HEK293 (cell line): ENCODE data around the gene OGFOD1.
A peak's percentile ranks its signal among the peaks of the same experiment; 100 is the strongest.

Source experiments
- MZF1 ChIP-seq: fragments of 450-650 bp; formaldehyde crosslinking; IDR thresholded peaks from 2 replicates; pipeline ENCODE4 v1.5.1; 2017; ENCODE audit warnings: missing biosample characterization, missing genetic modification characterization, borderline replicate concordance
- RBAK ChIP-seq: fragments of 450-650 bp; formaldehyde crosslinking; IDR thresholded peaks from 2 replicates; pipeline ENCODE4 v1.5.1; 2016; ENCODE audit warnings: missing biosample characterization, missing genetic modification characterization
- YY1 ChIP-seq: fragments of 450-650 bp; formaldehyde crosslinking; IDR thresholded peaks from 2 replicates; pipeline ENCODE4 v1.5.1; 2018; ENCODE audit warnings: missing biosample characterization, missing genetic modification characterization
- ZBTB49 ChIP-seq: fragments of 450-650 bp; formaldehyde crosslinking; IDR thresholded peaks from 2 replicates; pipeline ENCODE4 v1.5.1; 2016; ENCODE audit warnings: missing biosample characterization, missing genetic modification characterization, low read depth
- ZEB2 ChIP-seq: fragments of 450-650 bp; formaldehyde crosslinking; IDR thresholded peaks from 2 replicates; pipeline ENCODE4 v1.5.1; 2016; ENCODE audit warnings: missing biosample characterization, missing genetic modification characterization
- ZFHX2 ChIP-seq: fragments of 450-650 bp; formaldehyde crosslinking; conservative IDR thresholded peaks from 2 replicates; pipeline ENCODE4 v1.5.1; 2016; ENCODE audit warnings: missing biosample characterization, missing genetic modification characterization
- ZFP69B ChIP-seq: fragments of 450-650 bp; formaldehyde crosslinking; IDR thresholded peaks from 2 replicates; pipeline ENCODE4 v1.5.1; 2016; ENCODE audit warnings: missing biosample characterization, missing genetic modification characterization
- ZNF132 ChIP-seq: fragments of 450-650 bp; formaldehyde crosslinking; IDR thresholded peaks from 2 replicates; pipeline ENCODE4 v1.5.1; 2017; ENCODE audit warnings: missing biosample characterization, missing genetic modification characterization, borderline replicate concordance
- ZNF140 ChIP-seq: fragments of 450-650 bp; formaldehyde crosslinking; IDR thresholded peaks from 2 replicates; pipeline ENCODE4 v1.5.1; 2016; ENCODE audit warnings: missing biosample characterization, missing genetic modification characterization
- ZNF202 ChIP-seq: fragments of 450-650 bp; formaldehyde crosslinking; IDR thresholded peaks from 2 replicates; pipeline ENCODE4 v1.5.1; 2016; ENCODE audit warnings: missing biosample characterization, missing genetic modification characterization, borderline replicate concordance
- ZNF248 ChIP-seq: fragments of 450-650 bp; formaldehyde crosslinking; IDR thresholded peaks from 2 replicates; pipeline ENCODE4 v1.5.1; 2017; ENCODE audit warnings: missing biosample characterization, missing genetic modification characterization
- ZNF37A ChIP-seq: fragments of 450-650 bp; IDR thresholded peaks from 2 replicates; pipeline ENCODE4 v1.5.1; 2018; ENCODE audit warnings: missing biosample characterization, missing genetic modification characterization
- ZNF449 ChIP-seq: fragments of 450-650 bp; formaldehyde crosslinking; IDR thresholded peaks from 2 replicates; pipeline ENCODE4 v1.5.1; 2017; ENCODE audit warnings: missing biosample characterization, mild to moderate bottlenecking, missing genetic modification characterization, moderate library complexity
- ZNF48 ChIP-seq: fragments of 450-650 bp; formaldehyde crosslinking; IDR thresholded peaks from 2 replicates; pipeline ENCODE4 v1.5.1; 2016; ENCODE audit warnings: missing biosample characterization, missing genetic modification characterization
- ZNF521 ChIP-seq: fragments of 450-650 bp; formaldehyde crosslinking; IDR thresholded peaks from 2 replicates; pipeline ENCODE4 v1.5.1; 2017; ENCODE audit warnings: missing biosample characterization, mild to moderate bottlenecking, missing genetic modification characterization
- ZNF529 ChIP-seq: fragments of 450-650 bp; formaldehyde crosslinking; IDR thresholded peaks from 2 replicates; pipeline ENCODE4 v1.5.1; 2017; ENCODE audit warnings: missing genetic modification characterization, missing biosample characterization; ENCODE audit not compliant: insufficient replicate concordance
- ZNF558 ChIP-seq: fragments of 450-650 bp; formaldehyde crosslinking; IDR thresholded peaks from 2 replicates; pipeline ENCODE4 v1.5.1; 2016; ENCODE audit warnings: missing biosample characterization, missing genetic modification characterization
- ZNF600 ChIP-seq: fragments of 450-650 bp; formaldehyde crosslinking; IDR thresholded peaks from 2 replicates; pipeline ENCODE4 v1.5.1; 2016; ENCODE audit warnings: missing biosample characterization, missing genetic modification characterization
- ZNF692 ChIP-seq: fragments of 450-650 bp; formaldehyde crosslinking; IDR thresholded peaks from 2 replicates; pipeline ENCODE4 v1.5.1; 2016; ENCODE audit warnings: missing biosample characterization, missing genetic modification characterization
- ZNF843 ChIP-seq: fragments of 450-650 bp; formaldehyde crosslinking; IDR thresholded peaks from 2 replicates; pipeline ENCODE4 v1.5.1; 2016; ENCODE audit warnings: missing biosample characterization, missing genetic modification characterization
- TF ChIP-seq, protein P1 (sequence below): fragments of 450-650 bp; formaldehyde crosslinking; IDR thresholded peaks from 2 replicates; pipeline ENCODE4; 2016; ENCODE audit warnings: missing biosample characterization, missing genetic modification characterization
- TF ChIP-seq, protein P2 (sequence below): fragments of 450-650 bp; formaldehyde crosslinking; IDR thresholded peaks from 2 replicates; pipeline ENCODE4 v1.5.1; 2016; ENCODE audit warnings: missing biosample characterization, missing genetic modification characterization
- TF ChIP-seq, protein P3 (sequence below): fragments of 450-650 bp; formaldehyde crosslinking; IDR thresholded peaks from 2 replicates; pipeline ENCODE4 v1.5.1; 2016; ENCODE audit warnings: missing biosample characterization, missing genetic modification characterization

The OGFOD1 gene

DNA sequence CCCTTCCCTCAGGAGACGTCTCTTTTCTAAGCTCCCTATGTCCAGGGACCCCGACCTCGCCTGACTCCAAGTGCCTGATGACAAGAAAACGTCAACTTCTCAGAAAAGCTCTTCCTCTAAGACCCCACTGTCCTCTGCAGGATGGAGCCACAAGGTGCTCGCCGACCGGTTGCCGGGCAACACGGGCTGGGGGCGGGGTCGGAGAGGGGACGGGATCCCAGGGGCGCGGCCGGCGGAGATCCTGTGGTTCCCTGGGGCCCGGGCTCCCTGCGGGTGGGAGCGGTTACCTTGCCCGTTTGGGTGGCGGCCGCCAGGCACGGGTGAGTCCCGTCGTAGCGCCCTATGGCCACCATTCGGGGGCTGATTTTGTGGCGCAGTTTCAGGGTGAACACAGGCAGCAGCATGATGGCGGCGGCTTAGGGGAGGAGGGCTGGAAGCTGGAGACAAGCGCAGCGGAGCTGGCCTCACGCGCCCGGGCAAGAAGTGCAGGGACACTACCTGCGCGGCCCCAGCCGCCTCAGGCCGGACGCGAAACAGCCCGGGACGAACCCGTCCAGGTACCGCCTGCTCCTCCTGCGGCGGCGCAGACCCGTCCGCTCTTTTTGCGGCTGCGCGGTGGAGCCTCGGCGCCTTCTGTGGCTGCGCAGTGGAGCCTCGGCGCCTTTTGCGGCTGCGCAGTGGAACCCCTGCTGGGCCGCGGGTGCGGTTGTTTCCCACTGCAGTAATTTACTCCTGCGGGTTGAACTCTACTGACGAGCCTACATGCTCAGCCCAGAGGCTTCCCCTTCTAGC is 68.3 kb downstream of the OGFOD1 start, which contains the start of gene BBS2 (continued):
- TF ChIP-seq ZNF248: no peak
- no peak for TF ChIP-seq ZNF558 (tag by site-specific recombination)
- peak; percentile 55; the same call in 1 of the 2 replicates for TF ChIP-seq YY1 (tag by site-specific recombination)
- 0 out of 2 replicates have a peak, but pooled peaks have one; percentile 65 for TF ChIP-seq ZNF843 (tag by site-specific recombination)
- TF ChIP-seq ZNF529 (tag by site-specific recombination): no peak
- TF ChIP-seq ZFP69B (tag by site-specific recombination): 0 out of 2 replicates have a peak, but pooled peaks have one; percentile 13
- TF ChIP-seq ZNF600 (tag by site-specific recombination): peak; percentile 79; the same call in 1 of the 2 replicates
- no peak for TF ChIP-seq ZNF202 (tag by site-specific recombination)
- TF ChIP-seq, protein P1, sequence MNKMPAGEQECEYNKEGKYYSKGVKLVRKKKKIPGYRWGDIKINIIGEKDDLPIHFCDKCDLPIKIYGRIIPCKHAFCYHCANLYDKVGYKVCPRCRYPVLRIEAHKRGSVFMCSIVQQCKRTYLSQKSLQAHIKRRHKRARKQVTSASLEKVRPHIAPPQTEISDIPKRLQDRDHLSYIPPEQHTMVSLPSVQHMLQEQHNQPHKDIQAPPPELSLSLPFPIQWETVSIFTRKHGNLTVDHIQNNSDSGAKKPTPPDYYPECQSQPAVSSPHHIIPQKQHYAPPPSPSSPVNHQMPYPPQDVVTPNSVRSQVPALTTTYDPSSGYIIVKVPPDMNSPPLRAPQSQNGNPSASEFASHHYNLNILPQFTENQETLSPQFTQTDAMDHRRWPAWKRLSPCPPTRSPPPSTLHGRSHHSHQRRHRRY (tag by site-specific recombination): no peak
- TF ChIP-seq, protein P2, sequence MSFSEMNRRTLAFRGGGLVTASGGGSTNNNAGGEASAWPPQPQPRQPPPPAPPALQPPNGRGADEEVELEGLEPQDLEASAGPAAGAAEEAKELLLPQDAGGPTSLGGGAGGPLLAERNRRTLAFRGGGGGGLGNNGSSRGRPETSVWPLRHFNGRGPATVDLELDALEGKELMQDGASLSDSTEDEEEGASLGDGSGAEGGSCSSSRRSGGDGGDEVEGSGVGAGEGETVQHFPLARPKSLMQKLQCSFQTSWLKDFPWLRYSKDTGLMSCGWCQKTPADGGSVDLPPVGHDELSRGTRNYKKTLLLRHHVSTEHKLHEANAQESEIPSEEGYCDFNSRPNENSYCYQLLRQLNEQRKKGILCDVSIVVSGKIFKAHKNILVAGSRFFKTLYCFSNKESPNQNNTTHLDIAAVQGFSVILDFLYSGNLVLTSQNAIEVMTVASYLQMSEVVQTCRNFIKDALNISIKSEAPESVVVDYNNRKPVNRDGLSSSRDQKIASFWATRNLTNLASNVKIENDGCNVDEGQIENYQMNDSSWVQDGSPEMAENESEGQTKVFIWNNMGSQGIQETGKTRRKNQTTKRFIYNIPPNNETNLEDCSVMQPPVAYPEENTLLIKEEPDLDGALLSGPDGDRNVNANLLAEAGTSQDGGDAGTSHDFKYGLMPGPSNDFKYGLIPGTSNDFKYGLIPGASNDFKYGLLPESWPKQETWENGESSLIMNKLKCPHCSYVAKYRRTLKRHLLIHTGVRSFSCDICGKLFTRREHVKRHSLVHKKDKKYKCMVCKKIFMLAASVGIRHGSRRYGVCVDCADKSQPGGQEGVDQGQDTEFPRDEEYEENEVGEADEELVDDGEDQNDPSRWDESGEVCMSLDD: no peak
- no peak for TF ChIP-seq MZF1 (tag by site-specific recombination)
- TF ChIP-seq, protein P3, sequence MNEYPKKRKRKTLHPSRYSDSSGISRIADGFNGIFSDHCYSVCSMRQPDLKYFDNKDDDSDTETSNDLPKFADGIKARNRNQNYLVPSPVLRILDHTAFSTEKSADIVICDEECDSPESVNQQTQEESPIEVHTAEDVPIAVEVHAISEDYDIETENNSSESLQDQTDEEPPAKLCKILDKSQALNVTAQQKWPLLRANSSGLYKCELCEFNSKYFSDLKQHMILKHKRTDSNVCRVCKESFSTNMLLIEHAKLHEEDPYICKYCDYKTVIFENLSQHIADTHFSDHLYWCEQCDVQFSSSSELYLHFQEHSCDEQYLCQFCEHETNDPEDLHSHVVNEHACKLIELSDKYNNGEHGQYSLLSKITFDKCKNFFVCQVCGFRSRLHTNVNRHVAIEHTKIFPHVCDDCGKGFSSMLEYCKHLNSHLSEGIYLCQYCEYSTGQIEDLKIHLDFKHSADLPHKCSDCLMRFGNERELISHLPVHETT (tag by site-specific recombination): no peak
- TF ChIP-seq RBAK (tag by site-specific recombination): no peak
- peak; percentile 58 for TF ChIP-seq ZEB2 (tag by site-specific recombination)
- no peak for TF ChIP-seq ZNF521 (tag by site-specific recombination)
- peak; percentile 80 for TF ChIP-seq ZNF692 (tag by site-specific recombination)
- no peak for TF ChIP-seq ZBTB49 (tag by site-specific recombination)
- TF ChIP-seq ZNF140: no peak
- no peak for TF ChIP-seq ZNF37A (tag by site-specific recombination)
- no peak for TF ChIP-seq ZNF449 (tag by site-specific recombination)
- no peak for TF ChIP-seq ZNF132 (tag by site-specific recombination)
- no peak for TF ChIP-seq ZFHX2
- TF ChIP-seq ZNF48 (tag by site-specific recombination): no peak
